ENCODE data around the gene S100A1.

The S100A1 gene

DNA sequence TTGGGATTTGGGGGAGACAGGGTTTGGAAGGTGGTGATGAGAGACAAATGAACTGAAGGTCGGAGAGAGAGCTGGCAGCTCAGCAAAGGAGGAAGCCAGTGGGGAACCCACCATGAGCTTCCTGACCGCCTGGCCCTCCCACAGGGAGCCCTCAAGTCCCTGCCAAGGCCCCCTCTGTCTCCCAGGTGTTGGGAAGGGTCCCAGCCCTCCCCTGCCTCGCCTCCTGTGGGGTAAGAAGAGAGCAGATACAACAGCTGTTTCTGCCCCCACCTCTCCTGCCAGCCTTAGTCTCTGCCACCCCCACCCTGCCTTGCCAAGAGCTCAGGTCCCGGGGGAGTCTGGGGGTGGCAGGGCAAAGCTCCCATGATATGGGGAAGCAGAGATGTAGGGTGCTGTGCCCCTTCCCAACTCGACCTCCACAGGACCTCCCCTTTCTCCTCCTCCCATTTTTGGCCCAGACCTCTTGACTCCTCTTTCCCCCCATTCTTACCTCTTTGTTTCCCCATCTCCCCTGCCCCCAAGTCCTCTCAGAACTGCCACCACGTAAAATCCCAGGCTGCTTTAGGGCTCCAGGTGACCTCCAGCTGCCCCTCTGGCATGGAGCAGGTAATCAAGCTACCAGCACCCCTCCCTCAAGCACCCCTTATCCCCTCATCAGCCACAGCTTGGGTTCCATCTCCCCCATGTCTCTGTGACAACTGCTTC is 556 bp downstream of the S100A1 start:
- FAIRE-seq: no peak
- TF ChIP-seq PAX5 (IDR thresholded peaks at IDR 0.05; ENCODE audit: insufficient read depth, low read length, severe bottlenecking): no peak
- TF ChIP-seq POU2F2 (IDR thresholded peaks at IDR 0.05; ENCODE audit: low read depth, low read length): no peak
- no peak for TF ChIP-seq POLR2A (IDR thresholded peaks at IDR 0.05; ENCODE audit: low read depth, low read length)
- TF ChIP-seq POLR2AphosphoS5 (IDR thresholded peaks at IDR 0.05; ENCODE audit: low read depth, low read length): no peak
- TF ChIP-seq TAF1 (IDR thresholded peaks at IDR 0.05; ENCODE audit: low read depth, low read length): no peak
- no peak for TF ChIP-seq SPI1 (IDR thresholded peaks at IDR 0.05; ENCODE audit: low read depth, low read length)

DNA sequence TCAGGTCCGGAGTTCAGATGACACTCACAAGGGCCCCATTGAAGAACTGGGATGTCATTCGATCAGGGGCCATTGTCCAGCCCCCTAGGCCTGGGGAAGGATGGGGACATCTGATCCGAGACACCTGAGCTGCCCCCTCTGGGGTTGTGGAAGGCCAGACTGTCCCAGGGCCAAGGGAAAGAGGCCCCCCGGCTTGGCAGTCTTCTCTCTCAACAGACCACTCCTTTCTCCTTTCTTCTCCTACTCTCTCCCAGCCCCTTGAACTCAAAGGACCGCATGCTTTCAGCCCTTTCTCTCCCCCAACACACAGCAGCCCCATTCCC is 1.1 kb downstream of the S100A1 start:
- TF ChIP-seq POLR2AphosphoS5 (IDR thresholded peaks at IDR 0.05; ENCODE audit: low read depth, low read length) (no peak), POLR2A (IDR thresholded peaks at IDR 0.05; ENCODE audit: low read depth, low read length) (no peak), POU2F2 (IDR thresholded peaks at IDR 0.05; ENCODE audit: low read depth, low read length) (no peak), TAF1 (IDR thresholded peaks at IDR 0.05; ENCODE audit: low read depth, low read length) (no peak), SPI1 (IDR thresholded peaks at IDR 0.05; ENCODE audit: low read depth, low read length) (no peak), PAX5 (IDR thresholded peaks at IDR 0.05; ENCODE audit: insufficient read depth, low read length, severe bottlenecking) (no peak)
- FAIRE-seq (no peak), DNase-seq (ENCODE audit: insufficient read length, low spot score) (no peak)

More for the DNA sequence above, 556 bp downstream of the S100A1 start:
- no peak for DNase-seq (ENCODE audit: insufficient read length, low spot score)

DNA sequence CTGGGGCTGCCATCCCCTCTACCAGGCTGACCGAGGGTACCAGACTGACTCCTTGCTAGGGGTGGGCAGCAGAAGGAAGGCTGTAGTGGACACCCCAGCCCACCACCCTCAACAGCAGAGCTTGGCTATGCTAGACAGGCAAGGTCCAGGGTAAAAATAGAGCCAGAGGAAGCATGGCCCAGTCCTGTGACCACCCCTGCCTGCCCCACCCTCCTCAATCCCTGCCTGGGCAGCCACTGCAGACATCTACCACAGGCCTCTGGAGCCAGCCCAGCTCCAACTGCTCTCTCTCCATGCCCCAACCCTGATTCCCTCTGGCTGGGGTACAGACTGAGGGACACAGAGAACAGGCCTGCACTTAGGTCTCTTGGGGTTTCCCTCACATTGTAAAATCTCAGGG is 1.7 kb downstream of the S100A1 start:
- TF ChIP-seq POU2F2 (IDR thresholded peaks at IDR 0.05; ENCODE audit: low read depth, low read length) (no peak), SPI1 (IDR thresholded peaks at IDR 0.05; ENCODE audit: low read depth, low read length) (no peak), POLR2A (IDR thresholded peaks at IDR 0.05; ENCODE audit: low read depth, low read length) (no peak), PAX5 (IDR thresholded peaks at IDR 0.05; ENCODE audit: insufficient read depth, low read length, severe bottlenecking) (no peak), TAF1 (IDR thresholded peaks at IDR 0.05; ENCODE audit: low read depth, low read length) (no peak), POLR2AphosphoS5 (IDR thresholded peaks at IDR 0.05; ENCODE audit: low read depth, low read length) (no peak)
- no peak for FAIRE-seq
- no peak for DNase-seq (ENCODE audit: insufficient read length, low spot score)

DNA sequence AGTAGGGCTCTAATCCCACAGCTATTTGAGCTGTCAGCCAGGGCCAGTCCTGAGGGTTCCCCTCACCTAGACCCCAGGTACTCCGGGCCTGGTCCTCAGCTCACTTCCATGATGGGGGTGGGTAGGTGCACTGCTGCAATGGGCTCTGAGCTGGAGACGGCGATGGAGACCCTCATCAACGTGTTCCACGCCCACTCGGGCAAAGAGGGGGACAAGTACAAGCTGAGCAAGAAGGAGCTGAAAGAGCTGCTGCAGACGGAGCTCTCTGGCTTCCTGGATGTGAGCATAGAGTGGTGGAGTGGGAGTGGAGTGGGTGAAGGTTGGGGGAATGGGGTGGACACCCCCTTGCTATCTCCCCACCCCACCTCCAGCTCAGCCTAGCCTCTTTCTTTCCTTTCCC is 2.1 kb downstream of the S100A1 start:
- DNase-seq (ENCODE audit: insufficient read length, low spot score) (no peak), FAIRE-seq (no peak)
- no peak for TF ChIP-seq SPI1 (IDR thresholded peaks at IDR 0.05; ENCODE audit: low read depth, low read length)
- no peak for TF ChIP-seq PAX5 (IDR thresholded peaks at IDR 0.05; ENCODE audit: insufficient read depth, low read length, severe bottlenecking)
- no peak for TF ChIP-seq POLR2A (IDR thresholded peaks at IDR 0.05; ENCODE audit: low read depth, low read length)
- TF ChIP-seq POLR2AphosphoS5 (IDR thresholded peaks at IDR 0.05; ENCODE audit: low read depth, low read length): no peak
- no peak for TF ChIP-seq TAF1 (IDR thresholded peaks at IDR 0.05; ENCODE audit: low read depth, low read length)
- TF ChIP-seq POU2F2 (IDR thresholded peaks at IDR 0.05; ENCODE audit: low read depth, low read length): no peak

DNA sequence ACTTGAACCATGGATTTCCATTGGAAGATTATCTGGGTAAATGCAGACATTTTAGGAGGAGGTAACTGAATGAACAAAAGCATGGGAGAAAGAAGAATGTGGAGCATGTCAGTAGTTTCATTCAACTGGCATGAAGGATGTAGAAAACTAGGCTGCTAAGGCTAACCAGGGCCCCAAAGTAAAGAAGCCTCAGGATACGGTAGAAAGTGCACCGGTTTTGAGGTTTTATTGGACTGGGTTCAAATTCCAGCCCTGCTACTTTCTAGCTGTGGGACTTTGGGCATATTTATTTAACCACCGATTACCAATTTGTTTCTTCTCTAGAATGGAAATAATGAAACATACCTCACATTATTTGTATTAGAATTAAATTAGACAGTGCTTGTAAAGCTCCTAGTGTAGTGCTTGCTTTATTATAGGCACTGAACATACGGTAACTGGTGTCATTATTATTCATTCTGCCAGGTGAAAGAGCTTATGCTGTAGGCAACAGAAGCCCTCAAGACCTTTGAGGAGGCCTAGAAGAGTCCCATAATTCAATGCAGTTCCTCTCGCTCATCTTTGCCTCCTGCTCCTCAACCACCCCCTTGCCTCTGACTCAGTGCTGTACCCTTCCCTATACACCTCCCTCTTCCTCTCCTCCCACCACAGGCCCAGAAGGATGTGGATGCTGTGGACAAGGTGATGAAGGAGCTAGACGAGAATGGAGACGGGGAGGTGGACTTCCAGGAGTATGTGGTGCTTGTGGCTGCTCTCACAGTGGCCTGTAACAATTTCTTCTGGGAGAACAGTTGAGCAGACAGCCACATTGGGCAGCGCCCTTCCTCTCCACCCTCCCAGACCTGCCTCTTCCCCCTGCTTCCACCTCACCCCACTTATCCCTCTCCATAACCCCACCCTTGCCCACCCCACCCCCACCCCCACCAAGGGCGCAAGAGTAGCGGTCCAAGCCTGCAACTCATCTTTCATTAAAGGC is 3.1 kb downstream of the S100A1 start:
- no peak for DNase-seq (ENCODE audit: insufficient read length, low spot score)
- TF ChIP-seq SPI1 (IDR thresholded peaks at IDR 0.05; ENCODE audit: low read depth, low read length) (no peak), PAX5 (IDR thresholded peaks at IDR 0.05; ENCODE audit: insufficient read depth, low read length, severe bottlenecking) (no peak), POU2F2 (IDR thresholded peaks at IDR 0.05; ENCODE audit: low read depth, low read length) (no peak), POLR2AphosphoS5 (IDR thresholded peaks at IDR 0.05; ENCODE audit: low read depth, low read length) (no peak), POLR2A (IDR thresholded peaks at IDR 0.05; ENCODE audit: low read depth, low read length) (no peak), TAF1 (IDR thresholded peaks at IDR 0.05; ENCODE audit: low read depth, low read length) (no peak)
- FAIRE-seq: no peak

DNA sequence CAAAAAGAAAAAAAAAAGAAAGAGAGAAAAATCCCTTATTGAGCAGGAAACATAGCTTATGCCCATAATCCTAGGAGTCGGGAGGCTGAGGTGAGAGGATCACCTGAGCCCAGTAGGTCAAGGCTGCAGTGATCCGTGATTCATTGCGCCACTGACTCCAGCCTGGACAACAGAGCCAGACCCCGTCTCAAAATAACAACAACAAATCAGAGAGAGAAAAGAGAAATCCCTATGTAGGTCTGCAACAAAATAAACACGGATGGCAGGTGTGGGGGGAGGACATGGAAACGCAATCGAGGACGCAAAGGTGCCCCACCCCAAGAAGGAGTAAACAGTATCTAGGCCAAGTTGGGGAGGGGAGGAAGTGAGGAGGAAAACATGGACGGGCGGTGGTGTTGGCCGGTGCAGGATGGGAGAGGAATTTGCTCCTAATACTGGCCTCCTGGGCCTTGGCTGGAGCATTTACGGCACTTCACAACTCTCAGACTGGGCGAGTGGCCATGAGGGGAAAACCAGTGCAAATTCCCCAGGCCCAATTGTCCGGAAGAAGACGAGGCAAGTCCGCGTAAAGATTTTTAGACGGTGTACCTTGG is 5.0 kb downstream of the S100A1 start:
- FAIRE-seq (no peak), DNase-seq (ENCODE audit: insufficient read length, low spot score) (no peak)

DNA sequence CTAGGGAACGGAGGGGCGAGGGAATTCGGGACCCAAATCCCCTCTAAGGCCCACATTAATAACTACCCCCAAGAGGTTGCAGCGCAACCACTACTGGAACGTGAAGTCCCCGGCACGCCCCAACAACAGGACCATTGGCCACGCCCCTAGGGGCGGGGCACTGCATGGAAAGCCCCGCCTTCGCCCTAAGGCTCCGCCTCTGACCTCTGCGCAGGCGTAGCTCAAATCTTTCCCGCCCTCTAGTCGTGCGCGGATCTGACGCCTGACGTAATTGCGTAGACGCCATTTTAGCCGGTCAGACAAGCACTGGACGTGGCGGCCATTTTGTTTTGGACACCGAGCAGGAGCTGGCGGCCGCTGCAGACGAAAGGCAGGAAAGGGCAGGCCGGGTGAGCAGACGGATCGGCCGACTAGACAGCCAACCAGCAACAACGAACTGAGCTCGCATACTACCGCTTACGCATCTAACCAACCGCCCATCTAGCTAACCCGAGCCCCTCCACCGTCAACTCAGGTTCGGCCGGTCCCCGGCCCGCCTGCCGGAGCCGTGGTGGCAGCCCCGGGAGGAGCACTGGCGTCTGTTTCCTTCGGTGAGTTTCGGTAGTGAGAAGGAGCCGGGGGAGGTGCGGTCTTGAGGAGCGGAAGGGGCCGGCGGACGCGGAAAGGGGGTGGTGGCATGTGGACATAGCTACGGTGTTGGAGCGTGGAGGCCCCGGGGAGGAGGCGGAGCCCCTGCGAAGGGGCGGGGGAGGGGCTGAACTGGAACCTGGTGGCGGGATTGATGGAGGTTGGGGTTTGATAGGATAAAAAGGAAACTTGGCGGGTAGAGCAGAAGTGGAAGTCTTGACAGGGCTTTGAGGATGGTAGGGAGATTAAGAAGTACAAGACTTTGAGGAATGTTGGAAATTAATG is 5.8 kb downstream of the S100A1 start, which contains the start of gene CHTOP:
Gene CHTOP (plus strand): TSS at position 313 of the 912 bp plus-strand sequence. CDS start 2,523 bp downstream, outside the sequence.
- DNase-seq (ENCODE audit: insufficient read length, low spot score): peak; percentile 94
- FAIRE-seq: peak; percentile 98
- TF ChIP-seq PAX5 (IDR thresholded peaks at IDR 0.05; ENCODE audit: insufficient read depth, low read length, severe bottlenecking): no peak
- peak; percentile 97 for TF ChIP-seq POLR2AphosphoS5 (IDR thresholded peaks at IDR 0.05; ENCODE audit: low read depth, low read length)
- TF ChIP-seq TAF1 (IDR thresholded peaks at IDR 0.05; ENCODE audit: low read depth, low read length): peak; percentile 76
- TF ChIP-seq POLR2A (IDR thresholded peaks at IDR 0.05; ENCODE audit: low read depth, low read length): peak; percentile 97
- peak; percentile 87; the same call in 1 of the 2 replicates for TF ChIP-seq POU2F2 (IDR thresholded peaks at IDR 0.05; ENCODE audit: low read depth, low read length)
- TF ChIP-seq SPI1 (IDR thresholded peaks at IDR 0.05; ENCODE audit: low read depth, low read length): no peak

More for the DNA sequence above, 5.0 kb downstream of the S100A1 start:
- TF ChIP-seq POLR2AphosphoS5 (IDR thresholded peaks at IDR 0.05; ENCODE audit: low read depth, low read length) (no peak), SPI1 (IDR thresholded peaks at IDR 0.05; ENCODE audit: low read depth, low read length) (no peak; the same call in 1 of the 2 replicates)

DNA sequence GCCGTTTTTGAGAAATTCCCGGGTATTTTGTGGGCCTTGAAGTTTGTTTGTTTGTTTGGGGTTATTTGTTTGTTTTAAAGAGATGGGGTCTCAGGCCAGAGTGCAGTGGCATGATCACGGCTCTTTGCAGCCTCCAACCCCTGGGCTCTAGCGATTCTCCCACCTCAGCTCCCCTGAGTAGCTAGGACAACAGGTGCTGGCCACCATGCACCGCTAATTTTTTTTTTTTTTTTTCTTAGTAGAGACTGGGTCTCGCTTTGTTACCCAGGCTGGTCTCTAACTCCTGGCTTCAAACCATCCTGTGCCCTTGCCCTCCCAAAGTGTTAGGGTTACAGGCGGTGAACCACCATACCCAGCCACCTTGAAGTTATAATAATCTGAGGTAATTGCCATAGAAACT is 7.6 kb downstream of the S100A1 start:
- no peak for FAIRE-seq
- TF ChIP-seq POLR2AphosphoS5 (IDR thresholded peaks at IDR 0.05; ENCODE audit: low read depth, low read length): no peak
- no peak for TF ChIP-seq TAF1 (IDR thresholded peaks at IDR 0.05; ENCODE audit: low read depth, low read length)
- no peak for TF ChIP-seq POU2F2 (IDR thresholded peaks at IDR 0.05; ENCODE audit: low read depth, low read length)
- no peak for TF ChIP-seq PAX5 (IDR thresholded peaks at IDR 0.05; ENCODE audit: insufficient read depth, low read length, severe bottlenecking)
- no peak for TF ChIP-seq SPI1 (IDR thresholded peaks at IDR 0.05; ENCODE audit: low read depth, low read length)
- no peak for TF ChIP-seq POLR2A (IDR thresholded peaks at IDR 0.05; ENCODE audit: low read depth, low read length)
- no peak for DNase-seq (ENCODE audit: insufficient read length, low spot score)
